Fibroblast of upper back skin (primary cell): ENCODE data around the gene PMIS2.

Source experiments
- DNase-seq: peaks from one replicate; pipeline ENCODE4 v3.0.0-alpha.2; 2013

Gene PMIS2

GRCh38 chr19:35633727-35634440 lies 47.9 kb downstream of the PMIS2 start:
- no peak for DNase-seq

- DNase-seq, result no peak
These were observed 50.7 kb downstream of the PMIS2 start for GRCh38 chr19:35636651-35637050.
